DND-41 (cell line): ENCODE results near the gene SOWAHA.

Source experiments
- ATAC-seq: fragments of 200-7000 bp; cut with Tn5 transposase; 3 replicates; pipeline ENCODE4 v1.9.1; 2021; ENCODE audit warnings: low read depth; ENCODE audit not compliant: insufficient read depth
- DNase-seq: peaks from one replicate; pipeline ENCODE4 v3.0.0-alpha.2; 2020
- H2AFZ ChIP-seq: 2 replicates; pipeline ENCODE4 v1.6.0; 2012; ENCODE audit warnings: low read depth, low read length
- H3K27ac ChIP-seq: 2 replicates; pipeline ENCODE4 v1.5.1; 2012; ENCODE audit warnings: low read length, inconsistent platforms
- H3K27me3 ChIP-seq: fragments of 200-600 bp; sonication (generic); 2 replicates; pipeline ENCODE4 v1.6.0; 2012; ENCODE audit warnings: low read length, mild to moderate bottlenecking, inconsistent platforms; ENCODE audit not compliant: insufficient read depth, poor library complexity
- H3K36me3 ChIP-seq: 2 replicates; pipeline ENCODE4 v1.5.1; 2012; ENCODE audit warnings: low read length, inconsistent platforms; ENCODE audit not compliant: insufficient read depth
- H3K4me1 ChIP-seq: 2 replicates; pipeline ENCODE4 v1.5.1; 2012; ENCODE audit warnings: mild to moderate bottlenecking, low read length; ENCODE audit not compliant: insufficient read depth
- H3K4me2 ChIP-seq: 2 replicates; pipeline ENCODE4 v1.6.0; 2012; ENCODE audit warnings: mild to moderate bottlenecking, moderate library complexity, low read length, inconsistent platforms; ENCODE audit not compliant: insufficient read depth
- H3K4me3 ChIP-seq, 2 experiments: fragments of 200-600 bp in 1 of 2; shearing (Covaris generic) in 1 of 2; 2 replicates each; pipeline ENCODE4 v1.5.1; 2012 to 2016; ENCODE audit warnings: inconsistent platforms in 2 of 2, low read length in 2 of 2, mild to moderate bottlenecking in 2 of 2, low read depth in 1 of 2, moderate library complexity in 1 of 2
- H3K79me2 ChIP-seq: 2 replicates; pipeline ENCODE4 v1.6.0; 2012; ENCODE audit warnings: low read length, inconsistent platforms; ENCODE audit not compliant: insufficient read depth
- H3K9ac ChIP-seq: 2 replicates; pipeline ENCODE4 v1.6.0; 2012; ENCODE audit warnings: low read depth, mild to moderate bottlenecking, inconsistent platforms, low read length, moderate library complexity
- H3K9me3 ChIP-seq: 2 replicates; pipeline ENCODE4 v1.5.1; 2012; ENCODE audit warnings: low read length, moderate library complexity, mild to moderate bottlenecking, inconsistent platforms; ENCODE audit not compliant: insufficient read depth, severe bottlenecking
- H4K20me1 ChIP-seq: 2 replicates; pipeline ENCODE4 v1.6.0; 2012; ENCODE audit warnings: low read length; ENCODE audit not compliant: insufficient read depth
- EZH2 ChIP-seq: IDR thresholded peaks from 3 replicates; pipeline ENCODE4 v1.6.1; 2012; ENCODE audit warnings: borderline replicate concordance, low read depth, mild to moderate bottlenecking, moderate library complexity, low read length, inconsistent platforms; ENCODE audit not compliant: severe bottlenecking
- TF ChIP-seq, protein P1 (sequence below): IDR thresholded peaks from 2 replicates; pipeline ENCODE4 v1.5.1; 2012; ENCODE audit warnings: borderline replicate concordance, low read length, moderate library complexity, mild to moderate bottlenecking; ENCODE audit not compliant: poor library complexity, severe bottlenecking; ENCODE audit errors: extremely low read depth

The SOWAHA gene

DNA sequence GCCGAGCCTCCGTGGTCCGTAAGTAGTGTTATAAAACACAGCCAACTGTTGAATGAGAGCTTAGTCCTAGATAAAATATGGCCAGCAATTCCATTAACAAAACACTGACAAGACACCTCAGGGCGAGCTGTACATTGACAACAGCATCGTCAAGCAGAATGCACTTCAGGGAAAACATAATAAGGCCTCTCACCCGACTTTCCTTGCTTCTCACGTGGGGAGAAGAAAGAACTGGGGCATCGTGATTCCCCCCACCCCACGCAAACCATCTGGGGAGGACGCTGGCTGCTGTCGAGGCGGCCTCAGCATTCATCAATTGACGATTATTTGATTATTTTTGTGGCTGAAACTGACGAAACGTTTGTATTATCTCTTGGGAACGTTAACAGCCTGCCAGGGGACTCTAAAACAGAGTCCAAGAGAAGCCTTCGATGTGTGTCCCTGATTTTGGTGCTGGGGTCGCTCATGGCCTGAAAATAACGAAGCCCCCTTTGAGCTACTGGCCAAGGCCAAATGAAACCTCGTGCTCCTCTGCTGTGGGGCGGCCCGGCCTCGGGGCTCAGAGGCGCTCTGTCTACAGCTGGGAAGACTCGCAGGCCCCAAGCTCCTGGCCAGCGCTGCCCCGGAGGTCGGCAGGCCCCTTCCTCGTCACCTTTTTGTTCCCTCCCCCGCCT, 52.7 kb downstream of the SOWAHA start:
- no peak; the same call in 2 of the 3 replicates for ATAC-seq
- H4K20me1 ChIP-seq: peaks cover 11% of the 10 kb centered on the region; the same call in 1 of the 2 replicates
- no peak for DNase-seq
- H3K4me1 ChIP-seq: peaks cover 24% of the 10 kb centered on the region
- peaks cover 23% of the 10 kb centered on the region for H3K79me2 ChIP-seq
- H3K36me3 ChIP-seq: peaks cover 29% of the 10 kb centered on the region
- H2AFZ ChIP-seq: peak overlapping the region; percentile 95
- no peaks in the 10 kb centered on the region for H3K9me3 ChIP-seq
- H3K9ac ChIP-seq: peak overlapping the region; percentile 80
- H3K4me2 ChIP-seq: peak overlapping the region; percentile 77
- H3K27me3 ChIP-seq: no peaks in the 10 kb centered on the region
- H3K27ac ChIP-seq: peak overlapping the region; percentile 90
- TF ChIP-seq, protein P1, sequence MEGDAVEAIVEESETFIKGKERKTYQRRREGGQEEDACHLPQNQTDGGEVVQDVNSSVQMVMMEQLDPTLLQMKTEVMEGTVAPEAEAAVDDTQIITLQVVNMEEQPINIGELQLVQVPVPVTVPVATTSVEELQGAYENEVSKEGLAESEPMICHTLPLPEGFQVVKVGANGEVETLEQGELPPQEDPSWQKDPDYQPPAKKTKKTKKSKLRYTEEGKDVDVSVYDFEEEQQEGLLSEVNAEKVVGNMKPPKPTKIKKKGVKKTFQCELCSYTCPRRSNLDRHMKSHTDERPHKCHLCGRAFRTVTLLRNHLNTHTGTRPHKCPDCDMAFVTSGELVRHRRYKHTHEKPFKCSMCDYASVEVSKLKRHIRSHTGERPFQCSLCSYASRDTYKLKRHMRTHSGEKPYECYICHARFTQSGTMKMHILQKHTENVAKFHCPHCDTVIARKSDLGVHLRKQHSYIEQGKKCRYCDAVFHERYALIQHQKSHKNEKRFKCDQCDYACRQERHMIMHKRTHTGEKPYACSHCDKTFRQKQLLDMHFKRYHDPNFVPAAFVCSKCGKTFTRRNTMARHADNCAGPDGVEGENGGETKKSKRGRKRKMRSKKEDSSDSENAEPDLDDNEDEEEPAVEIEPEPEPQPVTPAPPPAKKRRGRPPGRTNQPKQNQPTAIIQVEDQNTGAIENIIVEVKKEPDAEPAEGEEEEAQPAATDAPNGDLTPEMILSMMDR: no peak
- TF ChIP-seq EZH2: no peak
- H3K4me3 ChIP-seq: peak overlapping the region; percentile 68 to 85
